Midbrain (tissue), 1 donor: ENCODE measurements around the gene MIB1.
"Not testable (repeated sequence)": the region's sequence is repeated elsewhere in the genome, so short reads cannot be mapped to it uniquely, and the experiment has no call there.

Source experiments
- DNase-seq: peaks from one replicate; lab custom pipeline; 2025; lab: John Stamatoyannopoulos, UW

Gene MIB1

GRCh38 chr18:21740538-21741311 lies at the start of gene MIB1:
Gene MIB1, plus strand, starts transcription at chr18:21740792. Its CDS starts 792 bp downstream, at chr18:21741584.
- DNase-seq, result peak; percentile 99

- DNase-seq, result no peak
Measured at GRCh38 chr18:21693322-21693721, 47.3 kb upstream of the MIB1 start.

- DNase-seq, result no peak
Measured at GRCh38 chr18:21700528-21701075, 40.0 kb upstream of the MIB1 start.

- DNase-seq, result no peak
Measured at GRCh38 chr18:21701621-21702020, 39.0 kb upstream of the MIB1 start.

- DNase-seq, result no peak
Measured at GRCh38 chr18:21702602-21703001, 38.0 kb upstream of the MIB1 start.

- peak; percentile 13 for DNase-seq
Measured at GRCh38 chr18:21703241-21703820, 37.3 kb upstream of the MIB1 start.

GRCh38 chr18:21704603-21705364 lies 35.8 kb upstream of the MIB1 start, which contains the start of gene ABHD3:
Gene ABHD3, minus strand, starts transcription at chr18:21704774. Its CDS starts 109 bp downstream, at chr18:21704665.
- peak; percentile 94 for DNase-seq

GRCh38 chr18:21706386-21706865 lies 34.2 kb upstream of the MIB1 start:
- DNase-seq, result no peak

GRCh38 chr18:21707130-21707529 lies 33.5 kb upstream of the MIB1 start:
- not testable (repeated sequence) for DNase-seq

- DNase-seq, result no peak
Measured at GRCh38 chr18:21714474-21714873, 26.1 kb upstream of the MIB1 start.

GRCh38 chr18:21722687-21723086 lies 17.9 kb upstream of the MIB1 start:
- DNase-seq, result no peak

- DNase-seq, result no peak
Measured at GRCh38 chr18:21725201-21725600, 15.4 kb upstream of the MIB1 start.

- no peak for DNase-seq
Measured at GRCh38 chr18:21727702-21728101, 12.9 kb upstream of the MIB1 start.

GRCh38 chr18:21733011-21733410 lies 7.6 kb upstream of the MIB1 start:
- DNase-seq, result no peak

- DNase-seq, result no peak
Measured at GRCh38 chr18:21735452-21736015, 5.1 kb upstream of the MIB1 start.

- DNase-seq, result not testable (repeated sequence)
Measured at GRCh38 chr18:21736926-21737325, 3.7 kb upstream of the MIB1 start.

GRCh38 chr18:21739604-21740537 lies 721 bp upstream of the MIB1 start:
- DNase-seq, result peak; percentile 52

GRCh38 chr18:21741312-21741561 lies 645 bp downstream of the MIB1 start:
- DNase-seq, result no peak

GRCh38 chr18:21741562-21742314 lies 1.1 kb downstream of the MIB1 start:
- no peak for DNase-seq

GRCh38 chr18:21742315-21742687 lies 1.7 kb downstream of the MIB1 start:
- DNase-seq, result no peak
